Stimulated activated CD8-positive, alpha-beta memory T cell treated with anti-CD3 and anti-CD28 coated beads, Interleukin-2, amount 100 ng/mL, for 48 hours (primary cell): Measurements from ENCODE around the gene MAP2K5.

Experiments used
- DNase-seq, 2 donors: peaks; one replicate each; pipeline ENCODE4 v3.0.0-alpha.2; 2020; ENCODE audit warnings: low read depth in 2 of 2

The MAP2K5 gene

DNA sequence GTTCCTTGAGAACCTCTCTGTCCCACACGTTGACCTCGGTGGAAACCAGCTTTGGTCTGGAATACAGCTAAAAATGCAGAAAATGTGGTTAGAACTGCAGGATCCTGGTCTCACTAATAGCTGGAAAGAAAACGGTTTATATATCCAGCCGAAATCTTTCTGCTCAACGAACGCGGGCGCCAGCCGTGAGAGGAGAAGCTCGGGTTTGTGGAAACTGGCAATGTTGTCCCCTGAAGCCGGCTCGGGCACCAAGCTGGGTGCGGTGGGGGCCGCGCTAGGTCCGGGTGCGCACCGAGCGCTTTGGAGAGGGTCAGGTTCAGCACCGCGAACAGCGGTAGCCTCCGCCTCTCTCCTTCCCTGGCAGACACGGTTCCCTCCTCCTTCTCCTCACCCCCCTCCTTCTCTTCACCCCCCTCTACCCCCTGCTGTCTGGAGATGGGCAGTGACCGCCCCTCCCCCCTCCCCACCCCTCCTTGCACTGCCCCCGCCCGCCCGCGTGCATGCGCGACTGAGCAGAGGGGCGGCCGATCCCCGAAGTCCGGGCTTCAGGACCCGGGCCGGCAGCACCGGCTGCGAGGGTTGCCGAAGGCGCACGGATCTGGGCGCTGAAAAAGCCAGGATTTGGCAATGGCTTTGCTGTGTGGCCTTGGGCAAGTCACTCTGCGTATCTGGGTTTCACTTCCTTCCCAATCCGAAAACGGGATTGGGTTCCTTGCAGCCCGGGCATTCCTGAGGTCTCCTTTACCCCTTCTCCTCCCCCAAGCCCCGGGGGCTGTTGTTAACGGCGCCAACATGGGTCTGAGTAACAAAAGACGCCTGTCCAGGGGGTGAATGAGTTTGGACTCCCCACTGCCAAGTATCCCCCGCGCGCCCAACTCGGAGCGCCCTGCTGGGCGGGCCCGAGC lies 282.7 kb downstream of the MAP2K5 start, which contains the start of gene SKOR1:
SKOR1 (plus strand) TSS at position 534 of the 905 bp plus-strand sequence; CDS start at position 628, 94 bp downstream.
- DNase-seq = no peak

DNA sequence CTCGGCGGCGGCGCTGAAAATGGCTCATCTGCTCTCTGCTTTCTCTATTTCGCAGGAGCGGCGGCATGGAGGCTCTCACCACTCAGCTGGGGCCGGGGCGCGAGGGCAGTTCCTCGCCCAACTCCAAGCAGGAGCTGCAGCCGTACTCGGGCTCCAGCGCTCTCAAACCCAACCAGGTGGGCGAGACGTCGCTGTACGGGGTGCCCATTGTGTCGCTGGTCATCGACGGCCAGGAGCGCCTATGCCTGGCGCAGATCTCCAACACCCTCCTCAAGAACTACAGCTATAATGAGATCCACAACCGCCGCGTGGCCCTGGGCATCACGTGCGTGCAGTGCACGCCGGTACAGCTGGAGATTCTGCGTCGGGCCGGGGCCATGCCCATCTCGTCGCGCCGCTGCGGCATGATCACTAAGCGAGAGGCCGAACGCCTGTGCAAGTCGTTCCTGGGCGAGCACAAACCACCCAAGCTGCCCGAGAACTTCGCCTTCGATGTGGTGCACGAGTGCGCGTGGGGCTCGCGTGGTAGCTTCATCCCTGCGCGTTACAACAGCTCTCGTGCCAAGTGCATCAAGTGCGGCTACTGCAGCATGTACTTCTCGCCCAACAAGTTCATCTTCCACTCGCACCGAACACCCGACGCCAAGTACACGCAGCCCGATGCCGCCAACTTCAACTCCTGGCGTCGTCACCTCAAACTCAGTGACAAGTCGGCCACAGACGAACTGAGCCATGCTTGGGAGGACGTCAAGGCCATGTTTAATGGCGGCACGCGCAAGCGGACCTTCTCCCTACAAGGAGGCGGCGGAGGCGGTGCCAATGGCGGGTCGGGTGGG lies 283.6 kb downstream of the MAP2K5 start:
- DNase-seq = no peak

DNA sequence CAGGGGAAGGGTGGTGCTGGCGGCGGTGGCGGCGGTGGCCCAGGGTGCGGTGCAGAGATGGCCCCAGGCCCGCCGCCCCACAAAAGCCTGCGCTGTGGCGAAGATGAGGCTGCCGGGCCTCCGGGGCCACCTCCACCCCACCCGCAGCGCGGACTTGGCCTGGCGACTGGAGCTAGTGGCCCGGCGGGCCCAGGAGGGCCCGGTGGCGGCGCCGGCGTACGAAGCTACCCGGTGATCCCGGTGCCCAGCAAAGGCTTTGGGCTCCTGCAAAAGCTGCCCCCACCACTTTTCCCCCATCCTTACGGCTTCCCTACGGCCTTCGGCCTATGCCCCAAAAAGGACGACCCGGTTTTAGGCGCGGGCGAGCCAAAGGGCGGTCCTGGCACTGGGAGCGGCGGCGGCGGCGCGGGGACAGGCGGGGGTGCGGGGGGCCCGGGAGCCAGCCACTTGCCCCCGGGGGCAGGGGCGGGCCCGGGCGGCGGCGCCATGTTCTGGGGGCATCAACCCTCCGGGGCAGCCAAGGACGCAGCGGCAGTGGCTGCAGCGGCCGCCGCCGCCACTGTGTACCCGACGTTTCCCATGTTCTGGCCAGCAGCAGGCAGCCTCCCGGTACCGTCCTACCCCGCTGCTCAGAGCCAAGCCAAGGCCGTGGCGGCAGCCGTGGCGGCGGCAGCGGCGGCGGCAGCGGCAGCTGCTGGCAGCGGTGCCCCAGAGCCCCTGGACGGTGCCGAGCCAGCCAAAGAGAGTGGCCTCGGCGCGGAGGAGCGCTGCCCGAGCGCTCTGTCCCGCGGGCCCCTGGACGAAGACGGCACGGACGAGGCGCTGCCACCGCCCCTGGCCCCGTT lies 284.4 kb downstream of the MAP2K5 start:
- DNase-seq = no peak

DNA sequence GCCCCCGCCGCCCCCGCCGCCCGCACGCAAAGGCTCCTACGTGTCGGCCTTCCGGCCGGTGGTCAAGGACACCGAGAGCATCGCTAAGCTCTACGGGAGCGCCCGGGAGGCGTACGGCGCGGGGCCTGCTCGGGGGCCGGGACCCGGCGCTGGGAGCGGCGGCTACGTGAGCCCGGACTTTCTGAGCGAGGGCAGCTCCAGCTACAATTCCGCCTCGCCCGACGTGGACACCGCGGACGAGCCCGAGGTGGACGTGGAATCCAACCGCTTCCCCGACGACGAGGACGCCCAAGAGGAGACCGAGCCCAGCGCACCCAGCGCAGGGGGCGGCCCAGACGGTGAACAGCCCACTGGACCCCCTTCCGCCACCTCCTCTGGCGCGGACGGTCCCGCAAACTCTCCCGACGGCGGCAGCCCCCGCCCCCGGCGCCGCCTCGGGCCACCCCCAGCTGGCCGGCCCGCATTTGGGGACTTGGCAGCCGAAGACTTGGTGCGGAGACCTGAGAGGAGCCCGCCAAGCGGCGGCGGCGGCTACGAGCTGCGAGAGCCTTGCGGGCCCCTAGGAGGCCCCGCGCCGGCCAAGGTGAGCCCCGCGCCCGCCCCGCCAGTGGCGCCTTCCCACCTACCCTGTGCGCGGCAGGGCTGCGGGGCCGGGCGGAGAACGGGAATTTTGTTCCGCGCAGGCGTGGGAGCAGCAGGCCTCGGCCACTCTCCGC lies 285.2 kb downstream of the MAP2K5 start:
- no peak for DNase-seq

DNA sequence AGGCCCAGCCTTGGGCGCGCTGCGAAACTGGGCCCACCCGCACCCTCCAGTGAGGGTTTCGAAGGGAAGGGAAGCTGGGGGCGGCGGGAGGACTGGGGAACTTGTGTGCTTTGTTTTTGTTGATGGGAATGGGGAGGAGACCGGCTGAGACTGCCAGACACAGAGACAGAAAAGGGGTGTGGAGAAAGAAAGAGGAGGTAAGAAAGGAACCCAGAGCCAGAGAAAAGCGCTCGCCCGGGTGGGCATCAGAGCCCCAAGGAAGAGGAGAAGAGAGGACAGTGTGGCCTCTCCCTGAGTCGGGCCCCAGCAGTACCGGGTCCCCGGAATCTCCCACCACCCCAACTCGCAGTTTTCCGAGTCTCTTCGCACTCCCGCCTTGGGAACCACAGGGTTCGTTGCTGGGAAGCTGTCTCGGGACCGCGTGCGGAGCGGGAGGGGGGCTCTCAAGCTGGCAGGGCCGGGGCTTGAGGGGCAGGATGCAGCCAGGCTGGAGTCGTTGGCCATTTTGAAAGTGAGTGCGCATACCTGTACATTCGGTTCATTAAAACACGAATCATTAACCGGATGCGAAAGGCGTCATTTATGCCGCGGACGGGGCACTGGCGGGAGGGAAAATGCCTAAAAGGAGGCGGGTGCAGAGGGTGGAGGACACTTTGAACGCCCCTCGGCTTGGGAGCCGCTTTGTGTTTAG lies 285.9 kb downstream of the MAP2K5 start:
- DNase-seq = no peak

DNA sequence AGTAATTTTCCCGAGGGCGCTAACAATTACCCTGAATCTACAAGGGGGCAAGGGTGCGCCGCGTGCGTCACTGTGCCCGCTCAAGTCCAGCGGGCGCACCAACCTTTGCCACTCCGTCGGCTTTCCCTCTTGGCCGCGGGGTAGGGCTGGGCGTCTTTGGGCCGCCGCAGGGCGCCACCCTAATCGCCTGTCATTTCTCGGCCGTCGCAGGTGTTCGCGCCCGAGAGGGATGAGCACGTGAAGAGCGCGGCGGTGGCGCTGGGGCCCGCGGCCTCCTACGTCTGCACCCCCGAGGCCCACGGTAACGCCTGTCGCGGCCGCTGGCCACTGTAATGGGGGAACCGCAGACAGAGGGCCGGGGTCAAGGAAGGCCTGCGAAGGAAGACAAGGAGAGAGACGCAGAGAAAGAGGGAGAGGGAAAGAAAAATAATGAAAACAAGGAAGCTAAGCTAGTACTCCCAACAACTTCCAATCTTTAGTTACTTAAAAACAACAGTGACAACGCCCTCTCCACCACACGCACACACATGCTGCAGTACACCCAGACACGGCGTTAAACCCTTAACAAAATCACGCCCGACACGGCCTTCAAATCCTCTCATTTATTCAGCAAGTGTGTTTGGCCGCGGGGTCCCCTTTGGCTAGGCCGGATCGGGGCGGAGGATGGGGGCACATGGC lies 286.6 kb downstream of the MAP2K5 start:
- no peak for DNase-seq

DNA sequence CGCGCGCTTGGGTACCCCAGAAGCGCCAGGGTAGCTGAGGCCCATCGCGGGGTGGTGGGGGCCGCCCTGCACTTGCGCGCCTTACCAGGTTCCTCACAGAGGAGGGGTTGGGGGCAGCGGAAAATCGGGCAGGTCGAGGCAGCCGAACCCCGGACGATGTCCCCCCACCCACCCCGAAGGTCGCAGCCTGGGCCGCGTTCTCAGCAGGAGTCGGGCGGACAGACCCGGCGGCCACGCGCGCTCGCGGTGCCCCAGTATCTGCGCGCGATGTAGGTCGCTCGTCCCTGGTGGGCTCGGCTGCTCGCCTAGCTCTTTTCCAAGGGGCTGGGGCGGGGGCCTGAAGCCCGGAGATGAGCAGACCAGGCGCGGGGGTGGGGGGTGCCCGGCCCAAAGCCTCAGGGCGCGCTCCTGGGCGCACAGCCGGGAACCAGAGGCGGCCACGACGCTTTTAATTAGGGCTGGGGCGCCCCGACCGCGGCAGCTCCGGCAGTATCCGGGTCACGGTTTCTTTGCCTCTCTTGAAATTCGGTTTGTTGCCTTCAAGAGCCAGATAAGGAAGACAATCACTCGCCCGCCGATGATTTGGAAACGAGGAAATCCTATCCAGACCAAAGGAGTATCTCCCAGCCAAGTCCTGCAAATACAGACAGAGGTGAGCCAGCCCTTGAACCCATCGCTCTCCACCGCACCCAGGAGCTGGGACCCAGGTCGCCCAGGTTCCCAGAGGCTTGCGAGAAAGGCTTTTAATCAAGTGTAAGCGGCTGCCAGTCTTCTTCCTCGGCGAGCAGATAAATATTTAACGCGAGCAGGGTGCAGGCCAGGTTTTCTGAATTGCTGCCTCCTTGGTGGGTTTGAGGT lies 287.4 kb downstream of the MAP2K5 start:
- DNase-seq = no peak

DNA sequence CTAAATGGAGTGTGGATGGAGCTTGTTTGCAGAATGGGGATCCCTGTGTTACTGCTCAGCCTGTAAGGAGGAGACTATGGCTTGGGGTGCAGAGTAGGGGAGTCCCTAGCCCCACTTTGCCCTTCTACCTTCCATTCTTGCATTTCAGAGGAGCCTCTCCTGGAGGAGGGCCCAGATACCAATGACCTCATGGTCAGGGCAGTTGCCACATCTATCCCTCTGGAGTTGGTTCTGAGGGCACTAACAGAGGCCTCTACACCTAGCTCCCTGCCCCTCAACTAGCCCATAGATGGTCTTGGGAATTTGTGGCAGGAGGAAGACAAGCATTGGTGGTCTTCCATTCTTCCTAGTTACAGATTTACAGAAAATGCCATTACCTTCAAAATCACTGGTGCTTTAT lies 288.9 kb downstream of the MAP2K5 start:
- DNase-seq = no peak

DNA sequence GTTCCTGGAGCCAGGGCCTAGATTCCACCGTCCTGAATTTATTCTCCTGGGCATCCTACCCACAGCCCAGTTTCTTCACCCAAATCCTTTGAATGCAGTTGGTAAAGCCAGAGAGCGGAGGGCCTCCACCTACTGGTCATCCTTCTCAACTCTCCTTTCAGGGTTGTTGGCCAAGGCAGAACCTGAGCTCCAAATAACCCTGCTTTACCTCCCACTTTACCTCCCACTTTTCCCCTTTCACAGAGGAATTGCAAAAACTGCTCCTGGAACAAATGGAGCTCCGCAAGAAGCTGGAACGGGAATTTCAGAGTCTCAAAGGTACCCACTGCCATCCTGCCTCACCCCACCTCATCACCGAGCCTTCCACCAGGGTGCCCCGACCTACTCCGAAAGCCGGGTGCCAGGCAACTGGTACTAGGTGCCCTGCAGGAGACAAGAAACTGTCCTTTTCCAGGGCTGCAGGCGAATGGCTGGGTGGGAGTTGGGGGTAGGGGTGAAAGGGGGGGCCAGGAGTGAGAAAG lies 289.6 kb downstream of the MAP2K5 start:
- DNase-seq = no peak

DNA sequence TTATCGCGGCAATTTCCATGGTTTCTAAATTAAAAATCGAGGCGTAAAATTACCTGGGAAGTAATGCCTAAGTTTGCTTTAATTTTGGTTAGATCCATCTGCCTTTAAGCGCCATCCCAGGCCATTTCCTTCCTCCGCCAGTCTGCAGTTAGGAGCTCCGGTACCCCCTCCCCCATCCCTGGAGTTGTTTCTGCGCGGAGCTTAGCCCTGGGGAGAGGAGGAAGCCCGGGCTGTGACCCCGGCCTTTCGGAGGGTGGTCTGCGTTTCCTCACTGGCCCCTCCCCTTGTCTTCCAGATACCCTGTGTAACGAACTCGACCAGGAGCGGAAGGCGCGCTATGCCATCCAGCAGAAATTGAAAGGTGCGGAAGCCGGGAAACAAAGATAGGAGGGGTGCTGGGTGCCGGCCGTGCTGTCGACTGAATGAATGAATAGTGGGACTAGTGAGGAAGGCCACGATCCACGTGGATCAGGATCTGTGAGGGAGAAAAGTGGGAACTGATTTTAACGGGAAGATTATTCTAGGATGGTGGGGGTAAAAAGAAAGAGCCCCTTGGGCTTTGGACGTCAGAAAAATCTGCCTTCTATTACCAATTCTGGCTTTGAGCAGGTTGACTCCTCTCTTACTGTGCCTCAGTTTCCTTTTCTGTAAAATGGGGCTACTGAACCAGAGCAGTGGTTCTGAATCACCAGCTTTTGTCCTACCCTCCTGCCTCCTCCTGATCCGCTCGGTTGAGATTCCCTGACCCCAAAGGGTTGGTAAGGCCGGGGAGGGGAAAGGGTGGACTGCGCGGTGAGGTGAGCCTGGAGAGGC lies 290.6 kb downstream of the MAP2K5 start:
- no peak for DNase-seq

DNA sequence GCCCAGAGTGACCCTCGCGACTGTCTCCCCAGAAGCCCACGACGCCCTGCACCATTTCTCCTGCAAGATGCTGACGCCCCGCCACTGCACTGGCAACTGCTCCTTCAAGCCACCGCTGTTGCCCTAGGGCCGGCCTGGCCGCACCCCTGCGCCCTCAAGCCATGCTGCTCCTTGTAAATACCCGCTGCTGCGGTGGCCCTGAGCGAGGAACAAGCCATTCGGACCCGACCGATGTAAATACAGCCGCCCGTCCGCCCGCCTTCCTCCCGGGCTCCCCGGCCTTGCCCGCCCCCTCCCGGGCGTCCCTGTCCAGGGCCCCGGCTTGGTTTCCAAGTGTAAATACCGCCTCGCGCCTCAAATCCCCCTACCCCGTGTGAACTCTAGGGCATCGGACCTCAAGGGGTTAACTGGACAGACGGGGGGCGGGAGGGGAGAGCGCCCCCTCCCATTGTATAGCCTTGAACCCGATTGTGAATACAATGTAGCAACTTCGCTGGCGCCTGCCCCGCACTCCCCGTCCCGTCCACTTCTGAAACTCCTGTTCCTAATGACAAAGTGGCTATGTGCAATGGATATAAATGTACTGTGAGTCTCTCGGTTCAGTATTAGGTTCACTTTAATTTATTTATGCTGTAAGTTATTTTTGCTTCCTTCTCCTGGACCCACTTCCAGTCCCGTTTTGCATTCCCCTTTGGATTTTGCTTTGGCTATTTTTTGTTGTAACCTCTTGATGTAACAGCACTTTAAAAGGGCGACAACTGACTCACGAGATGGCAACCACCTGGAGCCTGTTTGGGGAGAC lies 291.4 kb downstream of the MAP2K5 start:
- DNase-seq = no peak

DNA sequence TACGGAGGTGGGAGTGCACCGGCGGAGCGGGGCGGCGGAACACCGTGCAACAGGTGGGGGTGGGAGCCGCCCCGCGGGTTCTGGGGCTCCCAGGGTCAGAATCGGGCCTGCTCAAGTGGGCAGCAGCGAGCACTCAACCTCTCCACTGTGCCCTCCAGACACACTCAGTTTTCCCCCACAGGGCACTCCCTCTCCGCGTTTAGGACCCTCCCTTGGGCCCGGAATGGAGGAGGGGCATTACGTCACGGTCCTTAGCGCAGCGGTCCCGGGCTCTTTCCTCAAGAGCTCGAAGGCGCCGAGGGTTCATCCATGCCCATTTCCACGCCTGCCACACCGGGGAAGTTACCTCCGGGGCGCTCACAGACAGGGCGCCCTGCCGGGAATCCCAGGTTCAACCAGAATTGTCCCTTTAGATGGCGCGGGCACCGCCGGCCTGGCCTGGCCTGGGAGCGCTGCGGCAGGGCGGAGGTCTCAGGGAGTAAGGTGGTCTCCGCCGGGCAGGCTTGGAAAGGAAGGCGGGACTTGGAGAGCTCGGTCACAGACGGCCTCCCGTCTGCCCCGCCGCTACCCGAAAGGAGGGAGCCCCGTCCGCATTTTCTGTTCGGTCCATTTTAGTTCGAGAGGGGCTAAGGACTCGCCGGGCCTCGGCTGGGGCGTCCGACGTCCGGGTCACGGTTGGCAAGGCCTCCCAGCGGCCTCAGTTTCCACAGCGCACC lies 292.2 kb downstream of the MAP2K5 start:
- no peak for DNase-seq

DNA sequence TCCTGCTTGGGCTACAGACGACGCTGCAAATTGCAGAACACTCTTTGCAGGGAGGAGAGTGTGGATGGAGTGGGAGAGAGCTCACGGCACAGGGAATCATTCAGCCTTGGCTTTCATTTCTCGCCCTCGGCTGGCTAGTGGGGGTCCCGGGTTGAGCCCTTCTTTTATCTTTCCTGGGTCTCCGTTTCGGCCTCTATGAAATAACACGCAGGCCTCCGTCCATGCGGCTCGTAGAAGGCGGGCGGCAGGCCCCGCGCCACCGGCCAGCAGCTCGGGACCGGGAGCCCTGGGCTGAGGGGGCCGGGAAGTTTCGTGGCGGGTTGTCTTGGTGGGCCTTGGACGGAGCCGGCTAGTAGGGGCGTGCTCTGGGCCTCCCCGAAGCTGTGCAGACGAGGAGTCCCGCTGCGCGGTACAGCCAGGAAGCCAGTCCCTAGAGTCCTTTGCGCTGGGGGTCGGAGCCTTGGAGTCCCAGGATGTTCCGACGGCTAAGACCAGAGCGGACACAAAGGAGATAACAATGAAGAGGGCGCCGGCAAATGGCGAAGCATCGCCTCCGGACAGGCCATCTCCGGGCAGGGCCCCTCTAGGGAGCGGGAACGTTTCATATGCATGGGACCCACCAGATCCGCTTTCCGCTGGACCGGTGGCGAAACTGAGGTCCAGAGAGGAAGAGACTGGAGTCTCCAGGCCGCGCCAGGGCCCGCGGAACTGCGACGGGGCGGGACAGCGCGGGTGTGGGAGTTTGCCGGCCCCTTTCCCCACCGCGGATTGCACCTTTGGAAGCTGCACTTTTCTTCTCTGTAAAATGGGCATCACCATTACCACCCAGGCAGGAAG lies 293.0 kb downstream of the MAP2K5 start:
- no peak for DNase-seq

DNA sequence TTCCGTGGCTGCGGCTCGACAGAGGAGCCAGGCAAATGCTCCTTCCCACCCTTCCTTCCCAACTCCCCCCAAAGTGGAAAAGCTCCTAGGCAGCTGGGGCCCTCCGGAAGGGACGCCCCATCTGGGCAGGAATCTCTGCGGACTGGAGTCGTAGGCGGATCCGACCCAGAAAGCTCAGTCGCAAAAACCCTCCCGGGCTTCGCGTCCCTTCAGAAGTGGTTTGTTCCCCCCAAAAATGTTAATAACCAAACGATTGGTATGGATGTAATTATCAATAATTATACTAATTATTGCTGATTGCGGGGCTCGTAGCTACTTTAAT lies 293.6 kb downstream of the MAP2K5 start:
- DNase-seq = no peak

DNA sequence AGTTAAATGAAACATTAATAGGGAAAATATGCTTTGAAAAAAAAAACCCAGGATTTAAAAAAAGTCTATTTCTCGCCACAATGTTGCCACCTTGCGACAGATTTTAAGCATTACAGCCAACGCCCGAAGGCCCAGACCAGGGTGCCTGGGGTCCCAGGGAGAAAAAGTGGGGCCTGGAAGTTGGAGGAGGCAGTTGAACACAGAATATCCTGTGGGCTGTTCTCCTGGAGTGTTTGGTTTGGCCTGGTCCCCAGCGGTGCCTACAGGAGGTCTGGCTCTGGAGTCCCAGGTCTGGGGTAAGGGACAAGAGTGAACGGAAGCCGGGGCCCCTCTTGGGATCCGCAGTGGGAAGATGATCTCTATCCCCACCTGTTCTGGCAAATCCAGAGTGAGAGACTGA lies 294.0 kb downstream of the MAP2K5 start:
- DNase-seq = no peak

DNA sequence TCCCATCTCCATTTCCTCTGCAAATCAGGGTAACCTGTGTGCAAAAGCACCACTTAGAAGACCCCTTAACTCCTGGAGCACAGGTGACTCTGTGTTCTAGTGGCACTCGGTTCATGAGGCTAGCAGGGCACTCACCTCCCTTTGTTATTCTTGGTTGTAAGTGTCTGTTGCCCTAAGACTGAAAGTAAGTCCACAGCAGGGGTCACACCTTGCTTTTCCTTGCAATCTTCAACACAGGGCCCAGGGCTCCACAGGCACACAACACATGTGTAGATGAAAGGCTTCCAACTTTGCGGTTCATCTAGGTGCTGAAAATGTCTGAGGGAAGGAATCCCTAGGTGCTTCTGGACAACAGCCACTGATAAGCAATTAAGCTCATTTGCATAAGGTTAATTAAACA lies 294.5 kb downstream of the MAP2K5 start:
- no peak for DNase-seq
